ENCODE data around the gene SNAI1. TPM values are rescaled to one million over a fixed set of nuclear protein-coding genes. Genes with fewer than 3 reads are reported as not detected.

SNAI1 gene
- total RNA-seq, 1 experiment from 2014 or later = 5.4 TPM

DNA sequence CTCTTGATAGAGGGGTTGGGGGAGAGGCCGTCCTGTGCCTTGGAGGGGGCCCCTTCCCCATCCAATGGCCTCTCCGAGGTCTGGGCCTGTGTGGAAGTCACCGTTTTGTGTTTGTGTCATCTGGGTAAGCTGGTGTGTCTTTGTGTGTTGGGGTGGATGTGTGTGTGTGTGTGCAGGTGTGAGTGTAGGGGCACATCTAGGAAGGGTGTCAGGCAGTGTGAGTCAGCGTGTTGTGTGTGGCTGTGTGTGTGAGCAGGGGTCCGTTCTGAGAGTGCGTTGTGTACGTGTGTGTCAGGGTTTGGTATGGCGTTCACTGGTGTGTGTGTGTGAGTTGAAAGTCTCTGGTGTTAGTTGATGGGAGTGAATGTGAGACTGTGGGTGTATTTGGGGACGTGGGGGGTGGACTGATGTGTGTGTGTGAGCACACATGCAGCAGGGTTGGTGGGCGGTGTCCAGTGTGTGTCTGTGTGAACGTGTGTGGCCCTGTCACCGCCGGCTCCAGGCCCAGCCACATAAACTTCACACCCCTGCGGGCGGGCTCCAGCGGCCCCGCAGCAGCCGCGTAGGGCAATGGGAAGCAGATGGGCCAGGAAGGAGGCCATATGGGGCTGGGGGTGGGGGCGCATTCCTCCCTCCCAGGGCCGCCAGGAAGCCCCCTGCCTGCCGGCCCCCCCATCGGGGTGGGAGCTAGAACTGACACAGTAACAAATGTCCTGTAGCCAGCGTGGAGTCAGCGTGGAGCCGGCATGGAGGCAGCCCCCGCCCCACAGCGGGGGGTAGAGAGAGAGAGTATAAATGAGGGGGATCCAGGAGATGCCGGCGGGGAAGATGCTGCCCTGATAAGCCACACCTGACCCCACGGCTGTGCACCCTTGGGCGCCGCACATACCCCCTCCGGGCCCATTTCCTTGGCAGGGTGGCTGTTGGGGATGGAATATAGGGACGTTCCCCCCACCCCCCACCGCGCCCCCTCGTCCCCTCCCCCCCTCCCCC is 32.1 kb downstream of the SNAI1 start:
- Histone ChIP-seq H3K9me2 (replicated peaks; ENCODE audit: low read length) (no peaks in the 10 kb centered on the region), H3K27me3 (ENCODE audit: low read length) (no peaks in the 10 kb centered on the region), H3K9me3 (ENCODE audit: low read length) (no peaks in the 10 kb centered on the region), H3K27ac (ENCODE audit: low read length) (no peak overlapping the region), H4K20me1 (ENCODE audit: low read length) (no peaks in the 10 kb centered on the region), H3K79me2 (ENCODE audit: low read length) (no peaks in the 10 kb centered on the region), H3K4me1 (ENCODE audit: insufficient read depth, low read length) (peaks cover 9% of the 10 kb centered on the region), H2AFZ (ENCODE audit: low read length) (no peak overlapping the region), H3K36me3 (ENCODE audit: low read depth, low read length) (no peaks in the 10 kb centered on the region), H3K4me3 (ENCODE audit: low read length) (no peak overlapping the region), H3K4me2 (ENCODE audit: low read length) (no peak overlapping the region), H3K9ac (ENCODE audit: low read length) (no peak overlapping the region), H3F3A (ENCODE audit: low read length, unreplicated experiment) (no peaks in the 10 kb centered on the region)
- TF ChIP-seq CTCF (conservative IDR thresholded peaks at IDR 0.05; ENCODE audit: low read depth, low read length) (no peak), EZH2 (IDR thresholded peaks at IDR 0.05; ENCODE audit: low read length, unreplicated experiment) (no peak), EZH2phosphoT487 (IDR thresholded peaks at IDR 0.05; ENCODE audit: borderline replicate concordance, low read length) (no peak)
- ChIA-PET POLR2A (ENCODE audit: unreplicated experiment) (no interaction called here), CTCF (no interaction called here)
- intact Hi-C loops (cut with micrococcal nuclease) = no loop called here
- ATAC-seq = no peak
- no peak for DNase-seq
- no TSS peak for BruUV-seq (replicated peaks)

DNA sequence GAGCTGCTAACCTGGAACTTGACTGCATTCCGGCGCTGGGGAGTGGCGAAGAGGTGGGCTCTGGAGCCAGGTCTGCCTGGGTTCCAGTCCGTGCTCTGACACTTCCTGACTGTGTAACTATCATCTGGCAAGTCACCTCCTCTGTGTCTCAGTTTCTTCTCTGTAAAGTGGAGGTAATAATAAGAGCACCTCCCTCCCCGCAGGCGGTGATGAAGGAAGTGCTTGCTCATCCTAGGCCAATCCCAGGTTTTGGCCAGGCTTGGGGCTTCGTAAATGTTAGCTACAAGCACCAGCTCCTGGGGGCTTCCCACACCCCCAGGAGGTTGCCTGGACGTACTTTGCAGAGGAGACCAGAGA is 32.8 kb downstream of the SNAI1 start:
- no TSS peak for BruUV-seq (replicated peaks)
- Histone ChIP-seq H3K9ac (ENCODE audit: low read length) (no peak overlapping the region), H3K27ac (ENCODE audit: low read length) (no peak overlapping the region), H3K36me3 (ENCODE audit: low read depth, low read length) (no peaks in the 10 kb centered on the region), H3K9me3 (ENCODE audit: low read length) (no peaks in the 10 kb centered on the region), H3K4me1 (ENCODE audit: insufficient read depth, low read length) (peaks cover 16% of the 10 kb centered on the region), H4K20me1 (ENCODE audit: low read length) (no peaks in the 10 kb centered on the region), H3K9me2 (replicated peaks; ENCODE audit: low read length) (no peaks in the 10 kb centered on the region), H3K79me2 (ENCODE audit: low read length) (no peaks in the 10 kb centered on the region), H3K4me2 (ENCODE audit: low read length) (no peak overlapping the region), H3K4me3 (ENCODE audit: low read length) (no peak overlapping the region), H2AFZ (ENCODE audit: low read length) (no peak overlapping the region), H3F3A (ENCODE audit: low read length, unreplicated experiment) (no peaks in the 10 kb centered on the region), H3K27me3 (ENCODE audit: low read length) (no peaks in the 10 kb centered on the region)
- no peak for TF ChIP-seq EZH2phosphoT487 (IDR thresholded peaks at IDR 0.05; ENCODE audit: borderline replicate concordance, low read length)
- TF ChIP-seq EZH2 (IDR thresholded peaks at IDR 0.05; ENCODE audit: low read length, unreplicated experiment) = no peak
- no peak for TF ChIP-seq CTCF (conservative IDR thresholded peaks at IDR 0.05; ENCODE audit: low read depth, low read length)
- intact Hi-C loops (cut with micrococcal nuclease) = no loop called here
- POLR2A ChIA-PET (ENCODE audit: unreplicated experiment) = no interaction called here
- no peak for ATAC-seq
- CTCF ChIA-PET = no interaction called here
- DNase-seq = no peak
